ENCODE data around the gene IL23R.

IL23R gene

DNA sequence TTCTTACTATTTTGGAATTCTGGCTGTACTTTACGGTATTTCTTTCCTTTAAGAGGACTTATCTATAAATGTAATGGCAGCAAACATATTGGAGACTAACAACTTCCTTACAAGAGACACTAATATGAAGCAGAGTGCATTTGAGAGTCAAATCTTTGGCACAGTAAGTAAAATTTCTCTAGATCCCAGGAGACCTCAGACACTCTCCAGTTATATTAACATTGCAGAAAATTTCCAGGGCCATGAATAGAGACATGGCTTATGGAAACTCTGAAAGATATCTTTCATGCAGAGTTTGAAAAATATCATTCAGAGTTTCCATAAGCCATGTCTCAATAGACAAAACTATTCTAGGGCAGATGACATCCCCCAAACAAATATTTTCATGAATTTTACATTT, 51.2 kb downstream of the IL23R start:
- no peak for DNase-seq (ENCODE audit: low spot score in 2 of 2)
- no peak for ATAC-seq (ENCODE audit: low read depth)
- Mint-ChIP-seq H3K36me3 (no peaks in the 10 kb centered on the region), H3K27ac (no peak overlapping the region), H3K4me3 (no peak overlapping the region), H3K9me3 (no peaks in the 10 kb centered on the region), H3K4me1 (peaks cover 8% of the 10 kb centered on the region), H3K27me3 (no peaks in the 10 kb centered on the region)

- Mint-ChIP-seq H3K4me3 (no peak overlapping the region), H3K9me3 (no peaks in the 10 kb centered on the region), H3K36me3 (no peaks in the 10 kb centered on the region), H3K4me1 (peaks cover 8% of the 10 kb centered on the region), H3K27me3 (no peaks in the 10 kb centered on the region), H3K27ac (no peak overlapping the region)
- DNase-seq (ENCODE audit: low spot score in 2 of 2) (no peak), ATAC-seq (ENCODE audit: low read depth) (no peak)
Observed at GRCh38 chr1:67217938-67218337, 51.7 kb downstream of the IL23R start.

DNA sequence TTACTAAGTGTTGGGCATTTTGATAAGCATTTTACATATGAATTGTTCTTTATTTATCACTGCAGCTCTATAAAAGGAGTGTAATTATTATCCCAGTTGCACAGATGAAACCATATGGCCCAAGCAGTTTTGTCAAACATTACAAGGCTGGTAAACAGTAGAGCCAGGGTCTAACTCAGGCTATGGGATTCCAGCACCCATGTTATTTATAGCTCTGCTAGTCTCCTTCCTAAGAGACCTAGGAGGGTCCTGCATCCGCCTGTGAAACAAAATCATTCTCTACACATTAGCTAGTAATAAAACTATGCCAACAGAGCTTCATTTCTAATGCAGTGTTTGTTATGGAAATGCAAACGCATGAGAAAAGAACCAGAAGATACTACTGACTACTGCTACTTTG, 58.6 kb downstream of the IL23R start:
- no peak for ATAC-seq (ENCODE audit: low read depth)
- H3K36me3 Mint-ChIP-seq: no peaks in the 10 kb centered on the region
- no peak overlapping the region for H3K27ac Mint-ChIP-seq
- no peak for DNase-seq (ENCODE audit: low spot score in 2 of 2)
- H3K9me3 Mint-ChIP-seq: peaks cover 1% of the 10 kb centered on the region
- H3K27me3 Mint-ChIP-seq: peaks cover 6% of the 10 kb centered on the region
- H3K4me1 Mint-ChIP-seq: no peaks in the 10 kb centered on the region
- no peak overlapping the region for H3K4me3 Mint-ChIP-seq

- H3K27ac Mint-ChIP-seq: no peak overlapping the region
- no peak for ATAC-seq (ENCODE audit: low read depth)
- H3K4me1 Mint-ChIP-seq: no peaks in the 10 kb centered on the region
- H3K36me3 Mint-ChIP-seq: no peaks in the 10 kb centered on the region
- peaks cover 1% of the 10 kb centered on the region for H3K9me3 Mint-ChIP-seq
- no peak overlapping the region for H3K4me3 Mint-ChIP-seq
- DNase-seq (ENCODE audit: low spot score in 2 of 2): no peak
- H3K27me3 Mint-ChIP-seq: peaks cover 6% of the 10 kb centered on the region
Observed at GRCh38 chr1:67226688-67227087, 60.4 kb downstream of the IL23R start.

- Mint-ChIP-seq H3K9me3 (peaks cover 1% of the 10 kb centered on the region), H3K27ac (no peak overlapping the region)
- no peak for DNase-seq (ENCODE audit: low spot score in 2 of 2)
Observed at GRCh38 chr1:67227196-67227595, 60.9 kb downstream of the IL23R start.

DNA sequence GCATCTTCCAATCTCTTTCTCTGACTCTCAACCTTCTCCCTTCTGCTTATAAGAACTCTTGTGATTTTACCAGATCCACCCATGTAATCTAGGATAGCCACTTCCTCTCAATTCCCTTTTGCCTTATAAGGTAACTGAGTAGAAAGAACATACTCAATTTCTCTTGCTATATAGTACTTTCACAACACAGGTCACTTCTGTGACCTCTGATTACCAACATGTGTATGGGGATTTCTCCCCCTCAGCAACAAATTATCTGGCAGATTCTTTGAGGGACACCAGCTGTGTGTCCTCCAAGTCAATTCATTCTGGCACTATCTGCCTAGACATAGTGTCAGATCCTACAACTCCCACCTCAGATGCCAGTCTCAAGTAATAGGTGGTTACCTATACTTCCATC, 62.5 kb downstream of the IL23R start:
- Mint-ChIP-seq H3K36me3 (no peaks in the 10 kb centered on the region), H3K9me3 (peaks cover 1% of the 10 kb centered on the region), H3K27ac (no peak overlapping the region), H3K4me3 (no peak overlapping the region), H3K4me1 (no peaks in the 10 kb centered on the region), H3K27me3 (peaks cover 6% of the 10 kb centered on the region)
- ATAC-seq (ENCODE audit: low read depth) (no peak), DNase-seq (ENCODE audit: low spot score in 2 of 2) (no peak)

More at GRCh38 chr1:67227196-67227595, 60.9 kb downstream of the IL23R start:
- ATAC-seq (ENCODE audit: low read depth): no peak
- Mint-ChIP-seq H3K27me3 (peaks cover 6% of the 10 kb centered on the region), H3K4me1 (no peaks in the 10 kb centered on the region), H3K4me3 (no peak overlapping the region), H3K36me3 (no peaks in the 10 kb centered on the region)

- no peak overlapping the region for H3K4me3 Mint-ChIP-seq
- H3K27me3 Mint-ChIP-seq: peaks cover 4% of the 10 kb centered on the region
- ATAC-seq (ENCODE audit: low read depth): no peak
- no peak for DNase-seq (ENCODE audit: low spot score in 2 of 2)
- no peaks in the 10 kb centered on the region for H3K36me3 Mint-ChIP-seq
- H3K9me3 Mint-ChIP-seq: peaks cover 1% of the 10 kb centered on the region
- H3K4me1 Mint-ChIP-seq: no peaks in the 10 kb centered on the region
- H3K27ac Mint-ChIP-seq: no peak overlapping the region
Observed at GRCh38 chr1:67230539-67230938, 64.3 kb downstream of the IL23R start.

GRCh38 chr1:67236277-67236676, 70.0 kb downstream of the IL23R start:
- no peak overlapping the region for H3K27ac Mint-ChIP-seq
- H3K4me1 Mint-ChIP-seq: no peaks in the 10 kb centered on the region
- DNase-seq (ENCODE audit: low spot score in 2 of 2) (no peak), ATAC-seq (ENCODE audit: low read depth) (no peak)
- no peaks in the 10 kb centered on the region for H3K36me3 Mint-ChIP-seq
- no peaks in the 10 kb centered on the region for H3K9me3 Mint-ChIP-seq
- peaks cover 2% of the 10 kb centered on the region for H3K27me3 Mint-ChIP-seq
- no peak overlapping the region for H3K4me3 Mint-ChIP-seq

GRCh38 chr1:67239738-67240137, 73.5 kb downstream of the IL23R start:
- no peak for DNase-seq (ENCODE audit: low spot score in 2 of 2)
- H3K27ac Mint-ChIP-seq: no peak overlapping the region
- no peaks in the 10 kb centered on the region for H3K36me3 Mint-ChIP-seq
- peaks cover 2% of the 10 kb centered on the region for H3K27me3 Mint-ChIP-seq
- ATAC-seq (ENCODE audit: low read depth): no peak
- no peaks in the 10 kb centered on the region for H3K4me1 Mint-ChIP-seq
- H3K4me3 Mint-ChIP-seq: no peak overlapping the region
- H3K9me3 Mint-ChIP-seq: no peaks in the 10 kb centered on the region

GRCh38 chr1:67241200-67241746, 75.0 kb downstream of the IL23R start:
- ATAC-seq (ENCODE audit: low read depth) (no peak), DNase-seq (ENCODE audit: low spot score in 2 of 2) (no peak)
- Mint-ChIP-seq H3K4me3 (no peak overlapping the region), H3K27me3 (peaks cover 2% of the 10 kb centered on the region), H3K27ac (no peak overlapping the region), H3K36me3 (no peaks in the 10 kb centered on the region), H3K4me1 (no peaks in the 10 kb centered on the region), H3K9me3 (no peaks in the 10 kb centered on the region)

DNA sequence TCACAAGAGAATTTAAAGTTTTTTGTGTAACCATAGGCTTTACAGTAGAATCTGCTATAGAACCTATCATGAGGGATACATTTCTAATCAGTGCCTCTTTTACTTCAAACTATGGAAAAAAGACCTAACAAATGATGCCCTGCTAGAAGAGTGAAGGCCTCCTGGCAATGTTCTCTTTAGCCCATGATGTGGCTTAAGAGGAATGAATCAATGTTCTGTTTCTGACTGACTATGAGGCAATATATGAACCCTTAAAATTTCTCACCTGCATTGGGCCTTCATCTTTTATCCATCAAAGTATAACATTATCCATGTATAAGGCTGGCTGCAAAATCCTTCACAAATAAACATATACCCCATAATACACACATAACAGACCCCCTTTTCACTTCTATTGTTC, 75.8 kb downstream of the IL23R start:
- DNase-seq (ENCODE audit: low spot score in 2 of 2): no peak
- no peak overlapping the region for H3K27ac Mint-ChIP-seq
- no peaks in the 10 kb centered on the region for H3K9me3 Mint-ChIP-seq
- no peaks in the 10 kb centered on the region for H3K4me1 Mint-ChIP-seq
- peaks cover 3% of the 10 kb centered on the region for H3K27me3 Mint-ChIP-seq
- ATAC-seq (ENCODE audit: low read depth): no peak
- no peak overlapping the region for H3K4me3 Mint-ChIP-seq
- H3K36me3 Mint-ChIP-seq: no peaks in the 10 kb centered on the region

DNA sequence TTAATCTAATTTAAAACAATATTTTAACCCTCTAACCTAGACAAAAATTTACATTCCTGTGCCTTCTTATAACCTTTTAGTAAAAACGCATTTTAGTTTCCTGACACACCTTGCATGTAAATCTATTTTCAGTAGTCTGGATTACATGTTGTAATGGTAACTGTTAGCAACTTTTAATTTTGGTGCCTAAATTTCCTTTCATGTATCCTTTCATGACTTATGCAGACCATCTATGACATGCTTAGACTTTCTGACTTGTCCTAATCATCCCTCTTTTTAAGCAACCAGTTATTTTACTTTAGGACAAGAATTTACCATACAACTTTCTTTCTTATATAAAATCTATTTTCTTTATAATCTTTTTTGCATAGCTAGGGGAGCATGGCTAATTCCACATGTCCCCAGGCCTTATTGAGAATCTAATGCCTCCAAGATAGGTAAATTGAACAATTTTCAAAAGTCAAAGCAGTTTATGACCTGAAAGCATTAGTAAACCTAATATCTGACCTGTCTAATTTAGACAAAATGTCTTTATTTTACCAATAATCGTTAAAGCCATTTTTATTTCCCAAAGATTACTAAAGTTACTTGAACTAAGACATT, 83.9 kb downstream of the IL23R start:
- Mint-ChIP-seq H3K9me3 (peaks cover 5% of the 10 kb centered on the region), H3K36me3 (no peaks in the 10 kb centered on the region), H3K27me3 (peaks cover 7% of the 10 kb centered on the region), H3K4me1 (no peaks in the 10 kb centered on the region), H3K4me3 (no peak overlapping the region), H3K27ac (no peak overlapping the region)
- DNase-seq (ENCODE audit: low spot score in 2 of 2) (no peak), ATAC-seq (ENCODE audit: low read depth) (no peak)

DNA sequence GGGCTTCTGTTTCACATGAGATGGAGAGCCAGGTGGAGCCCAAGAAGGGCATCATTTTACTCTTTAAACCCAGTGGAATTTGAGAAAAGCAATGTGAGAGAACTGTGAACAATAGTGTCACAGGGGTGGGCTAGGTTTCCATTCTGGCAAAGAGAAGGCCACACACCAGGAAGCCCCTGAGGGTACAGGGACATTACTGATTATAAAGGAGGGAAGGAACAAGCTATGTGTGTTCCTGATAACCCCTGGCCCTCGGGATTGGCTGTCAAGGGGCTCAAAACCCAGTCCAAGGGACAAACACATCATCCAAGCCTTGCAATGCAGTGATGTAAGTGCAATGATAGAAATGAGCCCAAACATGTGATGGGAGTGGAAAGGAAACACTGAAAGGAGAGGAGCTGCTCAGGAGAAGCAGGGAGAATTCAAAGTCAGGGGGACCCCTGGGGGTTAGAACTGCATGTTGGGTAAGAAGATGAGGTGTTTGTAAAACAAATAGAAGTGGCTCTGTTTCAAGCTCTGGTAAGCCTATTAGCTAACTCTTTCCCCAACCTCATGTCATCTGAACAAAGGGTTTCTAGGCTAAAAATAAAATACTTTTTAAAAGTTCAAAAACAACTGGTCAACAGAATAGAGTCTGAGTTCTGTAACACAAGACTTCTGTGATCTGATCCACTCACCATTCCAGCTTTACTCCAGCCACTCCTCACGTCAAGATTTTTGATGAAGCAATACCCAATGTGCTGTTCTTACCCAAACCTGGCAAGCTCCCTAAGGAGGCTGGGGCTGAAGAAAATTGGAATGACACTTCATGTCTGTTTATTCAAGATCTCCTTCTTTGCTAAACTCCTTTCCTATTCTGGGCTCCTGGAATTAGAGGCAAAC, 90.3 kb downstream of the IL23R start:
- Mint-ChIP-seq H3K4me3 (no peak overlapping the region), H3K36me3 (no peaks in the 10 kb centered on the region), H3K27ac (no peak overlapping the region), H3K9me3 (no peaks in the 10 kb centered on the region), H3K4me1 (no peaks in the 10 kb centered on the region), H3K27me3 (peaks cover 4% of the 10 kb centered on the region)
- DNase-seq (ENCODE audit: low spot score in 2 of 2): no peak
- ATAC-seq (ENCODE audit: low read depth): no peak

GRCh38 chr1:67257173-67257535, 90.9 kb downstream of the IL23R start:
- Mint-ChIP-seq H3K4me3 (no peak overlapping the region), H3K27me3 (peaks cover 4% of the 10 kb centered on the region), H3K27ac (no peak overlapping the region), H3K36me3 (no peaks in the 10 kb centered on the region), H3K4me1 (no peaks in the 10 kb centered on the region), H3K9me3 (no peaks in the 10 kb centered on the region)
- DNase-seq (ENCODE audit: low spot score in 2 of 2): no peak
- ATAC-seq (ENCODE audit: low read depth): no peak
